NCI-H2081 treated with DMSO at 0.1 percent for 48 hours (cell line): ENCODE measurements around the gene PEX6.
"Not testable (repeated sequence)": the region's sequence is repeated elsewhere in the genome, so short reads cannot be mapped to it uniquely, and the experiment has no call there.

Experiments used
- DNase-seq: peaks from one replicate; lab custom pipeline; 2025; lab: John Stamatoyannopoulos, UW

PEX6 gene

GRCh38 chr6:42963855-42964605 lies 15.0 kb downstream of the PEX6 start:
- no peak for DNase-seq

GRCh38 chr6:42963179-42963854 lies 15.7 kb downstream of the PEX6 start:
- DNase-seq: no peak

- no peak for DNase-seq
These were observed 16.3 kb downstream of the PEX6 start for GRCh38 chr6:42962502-42963178.

- no peak for DNase-seq
These were observed 16.9 kb downstream of the PEX6 start for GRCh38 chr6:42962096-42962495.

- no peak for DNase-seq
These were observed 17.9 kb downstream of the PEX6 start for GRCh38 chr6:42961020-42961470.

- DNase-seq: no peak
These were observed 18.6 kb downstream of the PEX6 start, which contains the start of gene GNMT for GRCh38 chr6:42960243-42961019. Gene GNMT, plus strand, starts transcription at chr6:42960754. Its CDS starts 14 bp downstream, at chr6:42960768.

- no peak for DNase-seq
These were observed 19.1 kb downstream of the PEX6 start for GRCh38 chr6:42959917-42960242.

GRCh38 chr6:42958125-42958524 lies 20.9 kb downstream of the PEX6 start:
- no peak for DNase-seq

- not testable (repeated sequence) for DNase-seq
These were observed 24.6 kb downstream of the PEX6 start for GRCh38 chr6:42954405-42954804.

GRCh38 chr6:42952389-42952788 lies 26.6 kb downstream of the PEX6 start:
- no peak for DNase-seq

GRCh38 chr6:42947950-42948349 lies 31.0 kb downstream of the PEX6 start:
- DNase-seq: no peak

GRCh38 chr6:42942444-42942843 lies 36.5 kb downstream of the PEX6 start:
- DNase-seq: no peak

GRCh38 chr6:42941356-42941755 lies 37.6 kb downstream of the PEX6 start:
- not testable (repeated sequence) for DNase-seq

GRCh38 chr6:42940493-42941045 lies 38.4 kb downstream of the PEX6 start:
- no peak for DNase-seq

GRCh38 chr6:42939810-42940167 lies 39.2 kb downstream of the PEX6 start:
- no peak for DNase-seq

- no peak for DNase-seq
These were observed 39.8 kb downstream of the PEX6 start for GRCh38 chr6:42938987-42939809.

GRCh38 chr6:42938428-42938796 lies 40.6 kb downstream of the PEX6 start:
- no peak for DNase-seq

GRCh38 chr6:42937548-42938427 lies 41.2 kb downstream of the PEX6 start:
- DNase-seq: no peak

- DNase-seq: no peak
These were observed 42.6 kb downstream of the PEX6 start for GRCh38 chr6:42936398-42936797.

GRCh38 chr6:42935322-42935721 lies 43.7 kb downstream of the PEX6 start:
- DNase-seq: no peak
